SU-DHL-6 (cell line): ENCODE data around the gene HAP1.

Source experiments
- H2AFZ ChIP-seq: fragments of 200-600 bp; sonication (generic); 2 replicates; pipeline ENCODE4 v1.6.1; 2014; ENCODE audit warnings: low read depth, mild to moderate bottlenecking, moderate library complexity, mixed read lengths, antibody characterized with exemption, low read length; ENCODE audit not compliant: severe bottlenecking
- H3F3A ChIP-seq: fragments of 200-600 bp; shearing (Covaris generic); 2 replicates; pipeline ENCODE4 v1.6.0; 2016; ENCODE audit warnings: antibody characterized with exemption, mild to moderate bottlenecking; ENCODE audit not compliant: insufficient read depth
- H3K27ac ChIP-seq: fragments of 200-600 bp; sonication (generic); 2 replicates; pipeline ENCODE4 v1.5.1; 2016; ENCODE audit warnings: low read depth, mild to moderate bottlenecking, low read length, moderate library complexity, mixed read lengths
- H3K27me3 ChIP-seq: fragments of 200-600 bp; sonication (generic), shearing (Covaris generic); 2 replicates; pipeline ENCODE4 v1.6.0; 2014; ENCODE audit warnings: mild to moderate bottlenecking, low read length
- H3K36me3 ChIP-seq: fragments of 200-600 bp; sonication (generic); 2 replicates; pipeline ENCODE4 v1.6.1; 2014; ENCODE audit warnings: mild to moderate bottlenecking, low read length, mixed read lengths
- H3K4me2 ChIP-seq: fragments of 300-600, 200-600 bp; shearing (Covaris generic), sonication (generic); 2 replicates; pipeline ENCODE4 v1.6.0; 2014; ENCODE audit warnings: low read length, low read depth, mild to moderate bottlenecking; ENCODE audit not compliant: poor library complexity, severe bottlenecking
- H3K4me3 ChIP-seq: fragments of 200-600 bp; sonication (generic); 2 replicates; pipeline ENCODE4 v1.5.1; 2014; ENCODE audit warnings: antibody characterized with exemption, low read length, mild to moderate bottlenecking, mixed read lengths; ENCODE audit not compliant: insufficient read depth, poor library complexity, severe bottlenecking
- H3K79me2 ChIP-seq: fragments of 200-600 bp; sonication (generic); 2 replicates; pipeline ENCODE4 v1.6.1; 2014; ENCODE audit warnings: mild to moderate bottlenecking, low read length, moderate library complexity; ENCODE audit not compliant: insufficient read depth
- H3K9ac ChIP-seq: fragments of 200-600 bp; sonication (generic); 2 replicates; pipeline ENCODE4 v1.7.0; 2014; ENCODE audit warnings: mild to moderate bottlenecking, low read length
- H3K9me2 ChIP-seq: fragments of 200-600 bp; sonication (generic); replicated peaks from 2 replicates; pipeline ENCODE4 v1.6.1; 2014; ENCODE audit warnings: low read length; ENCODE audit not compliant: insufficient read depth
- H3K9me3 ChIP-seq: fragments of 200-600 bp; sonication (generic); 2 replicates; pipeline ENCODE4 v1.6.1; 2014; ENCODE audit warnings: low read length, mixed read lengths; ENCODE audit not compliant: insufficient read depth
- H4K20me1 ChIP-seq: fragments of 200-600 bp; sonication (generic); 2 replicates; pipeline ENCODE4 v1.6.1; 2014; ENCODE audit warnings: low read depth, mild to moderate bottlenecking, antibody characterized with exemption, low read length, moderate library complexity, mixed read lengths
- EZH2phosphoT487 ChIP-seq: fragments of 200-600 bp; sonication (generic), shearing (Covaris generic); conservative IDR thresholded peaks from 2 replicates; pipeline ENCODE4 v1.6.1; 2018; ENCODE audit warnings: mild to moderate bottlenecking, antibody characterized with exemption, low read length, moderate library complexity, mixed read lengths
- TF ChIP-seq, protein P1 (sequence below): fragments of 200-600 bp; sonication (generic); IDR thresholded peaks from one replicate; pipeline ENCODE4 v1.5.1; 2017; ENCODE audit warnings: antibody characterized with exemption, mild to moderate bottlenecking, low read length, moderate library complexity; ENCODE audit not compliant: insufficient read depth, poor library complexity, severe bottlenecking

The HAP1 gene

DNA sequence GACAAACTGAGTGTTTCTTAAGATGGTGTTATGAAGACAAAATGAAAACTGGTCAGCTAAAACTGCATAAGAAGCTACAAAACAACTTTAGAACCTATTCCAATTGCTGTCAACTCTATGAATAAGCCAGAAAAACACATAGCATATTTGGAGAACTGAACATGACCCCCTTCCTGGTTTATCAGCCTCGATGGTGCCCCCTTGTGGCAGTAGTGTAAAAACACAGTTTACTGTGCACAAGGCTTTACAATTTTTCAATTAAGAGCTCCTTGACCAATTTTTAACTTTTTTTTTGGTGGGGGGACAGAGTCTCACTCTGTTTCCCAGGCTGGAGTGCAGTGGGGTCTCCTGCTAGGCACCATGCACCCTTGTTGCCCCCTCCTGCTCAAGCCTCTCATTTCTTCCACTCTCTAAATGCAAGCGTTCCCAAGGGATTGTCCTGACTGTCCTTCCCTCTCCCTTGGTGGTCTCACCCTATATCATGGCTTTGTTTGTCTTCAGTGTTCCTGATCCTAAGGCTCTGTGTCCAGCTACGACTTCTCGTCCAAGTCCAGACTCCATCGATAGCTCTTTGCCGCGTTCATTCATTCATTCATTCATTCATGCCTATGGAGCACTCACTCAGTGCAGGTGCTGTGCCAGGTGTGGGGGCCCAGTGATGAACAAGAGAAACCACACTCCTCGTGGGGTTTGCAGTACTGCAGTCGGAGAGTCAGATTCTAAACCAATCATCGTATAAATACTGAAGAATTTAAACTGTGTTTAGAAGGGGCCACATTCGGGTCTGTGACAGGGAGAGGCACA, 38.3 kb downstream of the HAP1 start:
- peaks cover 38% of the 10 kb centered on the region for H3F3A ChIP-seq
- no peaks in the 10 kb centered on the region for H3K9me2 ChIP-seq
- no peak overlapping the region for H3K4me3 ChIP-seq
- peaks cover 1% of the 10 kb centered on the region; the same call in 1 of the 2 replicates for H3K79me2 ChIP-seq
- H3K36me3 ChIP-seq = peaks cover 15% of the 10 kb centered on the region
- H3K27ac ChIP-seq = no peak overlapping the region
- no peak overlapping the region for H3K9ac ChIP-seq
- peaks cover 2% of the 10 kb centered on the region; the same call in 1 of the 2 replicates for H4K20me1 ChIP-seq
- H3K27me3 ChIP-seq = no peaks in the 10 kb centered on the region
- no peaks in the 10 kb centered on the region for H3K9me3 ChIP-seq
- no peak overlapping the region for H3K4me2 ChIP-seq
- TF ChIP-seq, protein P1, sequence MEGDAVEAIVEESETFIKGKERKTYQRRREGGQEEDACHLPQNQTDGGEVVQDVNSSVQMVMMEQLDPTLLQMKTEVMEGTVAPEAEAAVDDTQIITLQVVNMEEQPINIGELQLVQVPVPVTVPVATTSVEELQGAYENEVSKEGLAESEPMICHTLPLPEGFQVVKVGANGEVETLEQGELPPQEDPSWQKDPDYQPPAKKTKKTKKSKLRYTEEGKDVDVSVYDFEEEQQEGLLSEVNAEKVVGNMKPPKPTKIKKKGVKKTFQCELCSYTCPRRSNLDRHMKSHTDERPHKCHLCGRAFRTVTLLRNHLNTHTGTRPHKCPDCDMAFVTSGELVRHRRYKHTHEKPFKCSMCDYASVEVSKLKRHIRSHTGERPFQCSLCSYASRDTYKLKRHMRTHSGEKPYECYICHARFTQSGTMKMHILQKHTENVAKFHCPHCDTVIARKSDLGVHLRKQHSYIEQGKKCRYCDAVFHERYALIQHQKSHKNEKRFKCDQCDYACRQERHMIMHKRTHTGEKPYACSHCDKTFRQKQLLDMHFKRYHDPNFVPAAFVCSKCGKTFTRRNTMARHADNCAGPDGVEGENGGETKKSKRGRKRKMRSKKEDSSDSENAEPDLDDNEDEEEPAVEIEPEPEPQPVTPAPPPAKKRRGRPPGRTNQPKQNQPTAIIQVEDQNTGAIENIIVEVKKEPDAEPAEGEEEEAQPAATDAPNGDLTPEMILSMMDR = peak; percentile 83
- no peak for TF ChIP-seq EZH2phosphoT487
- no peak overlapping the region for H2AFZ ChIP-seq

DNA sequence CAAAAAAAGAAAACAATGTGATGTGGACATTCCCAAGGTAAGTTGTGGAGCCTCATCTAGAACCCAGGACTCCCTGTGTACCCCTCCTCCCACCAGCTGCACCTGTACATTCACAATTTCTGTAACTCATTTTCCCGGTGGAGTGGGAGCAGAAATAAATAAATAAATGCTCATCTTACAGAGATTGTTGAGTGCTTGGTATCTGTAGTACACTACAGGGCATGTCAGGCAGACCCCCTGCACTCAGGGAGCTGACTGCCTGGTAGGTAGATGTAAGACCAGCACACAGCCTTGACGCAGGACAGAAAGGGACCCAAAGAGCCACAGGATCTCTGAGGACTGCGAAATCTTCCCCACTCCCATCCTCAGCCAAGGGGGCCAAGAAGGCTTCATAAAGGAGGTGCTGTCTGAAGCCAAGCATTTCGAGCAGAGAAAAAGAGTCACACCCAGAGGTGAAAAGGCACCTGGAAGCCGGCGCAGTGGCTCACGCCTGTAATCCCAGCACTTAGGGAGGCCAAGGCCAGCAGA, 39.2 kb downstream of the HAP1 start:
- peaks cover 12% of the 10 kb centered on the region; the same call in 1 of the 2 replicates for H4K20me1 ChIP-seq
- H2AFZ ChIP-seq = no peak overlapping the region
- H3K9me2 ChIP-seq = no peaks in the 10 kb centered on the region
- no peaks in the 10 kb centered on the region for H3K9me3 ChIP-seq
- no peak overlapping the region for H3K4me2 ChIP-seq
- TF ChIP-seq, protein P1 = no peak
- TF ChIP-seq EZH2phosphoT487 = no peak
- H3K27ac ChIP-seq = no peak overlapping the region
- no peak overlapping the region for H3K9ac ChIP-seq
- H3F3A ChIP-seq = peaks cover 48% of the 10 kb centered on the region
- peaks cover 8% of the 10 kb centered on the region for H3K79me2 ChIP-seq
- no peaks in the 10 kb centered on the region for H3K27me3 ChIP-seq
- no peak overlapping the region for H3K4me3 ChIP-seq
- H3K36me3 ChIP-seq = peaks cover 25% of the 10 kb centered on the region

DNA sequence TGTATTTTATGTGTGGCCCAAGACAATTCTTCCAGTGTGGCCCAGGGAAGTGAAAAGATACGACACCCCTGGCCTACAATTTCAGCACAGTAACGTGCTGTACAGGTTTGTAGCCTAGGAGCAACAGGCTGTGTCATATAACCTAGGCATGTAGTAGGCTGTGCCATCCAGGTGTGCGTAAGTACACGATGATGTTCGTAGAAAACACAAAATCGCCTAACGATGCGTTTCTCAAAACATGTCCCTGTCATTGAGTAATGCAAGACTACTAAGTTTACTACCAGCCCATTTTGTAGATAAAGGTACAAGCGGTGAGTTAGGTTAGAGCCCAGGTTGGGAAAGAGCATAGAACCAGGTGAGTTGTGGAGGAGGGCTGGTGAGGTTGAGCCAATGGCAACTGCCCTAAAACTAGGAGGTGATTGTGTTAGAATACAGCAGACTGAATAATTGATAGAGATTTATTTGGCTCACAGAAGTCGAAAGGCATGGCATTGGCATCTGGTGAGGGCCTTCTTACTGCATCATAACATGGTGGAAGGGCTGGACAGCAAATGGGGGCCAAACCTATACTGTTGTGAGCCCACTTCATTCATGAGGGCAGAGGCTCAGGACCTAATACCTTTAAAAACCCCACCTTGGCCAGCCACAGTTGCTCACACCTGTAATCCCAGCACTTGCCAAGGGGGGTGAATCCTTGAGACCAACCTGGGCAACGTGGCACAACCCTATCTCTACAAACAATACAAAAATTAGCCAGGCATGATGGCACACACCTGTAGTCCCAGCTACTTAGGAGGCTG, 41.5 kb downstream of the HAP1 start:
- no peak overlapping the region for H2AFZ ChIP-seq
- no peaks in the 10 kb centered on the region for H3K27me3 ChIP-seq
- no peaks in the 10 kb centered on the region for H3K9me2 ChIP-seq
- peaks cover 59% of the 10 kb centered on the region for H3F3A ChIP-seq
- no peak overlapping the region for H3K9ac ChIP-seq
- no peak for TF ChIP-seq EZH2phosphoT487
- TF ChIP-seq, protein P1 = no peak
- no peak overlapping the region for H3K4me3 ChIP-seq
- H3K79me2 ChIP-seq = peaks cover 17% of the 10 kb centered on the region
- no peak overlapping the region for H3K4me2 ChIP-seq
- no peaks in the 10 kb centered on the region for H3K9me3 ChIP-seq
- H3K27ac ChIP-seq = no peak overlapping the region
- H3K36me3 ChIP-seq = peaks cover 33% of the 10 kb centered on the region
- peaks cover 20% of the 10 kb centered on the region for H4K20me1 ChIP-seq
